GM15510 (cell line): Measurements from ENCODE around the gene DDX31.
A peak's percentile ranks its signal among the peaks of the same experiment; 100 is the strongest.

Experiments
- POLR2A ChIP-seq: IDR thresholded peaks from 3 replicates; pipeline ENCODE4 v1.6.1; 2011; ENCODE audit warnings: borderline replicate concordance; ENCODE audit not compliant: insufficient read length; ENCODE audit errors: extremely low read depth

Gene DDX31

DNA sequence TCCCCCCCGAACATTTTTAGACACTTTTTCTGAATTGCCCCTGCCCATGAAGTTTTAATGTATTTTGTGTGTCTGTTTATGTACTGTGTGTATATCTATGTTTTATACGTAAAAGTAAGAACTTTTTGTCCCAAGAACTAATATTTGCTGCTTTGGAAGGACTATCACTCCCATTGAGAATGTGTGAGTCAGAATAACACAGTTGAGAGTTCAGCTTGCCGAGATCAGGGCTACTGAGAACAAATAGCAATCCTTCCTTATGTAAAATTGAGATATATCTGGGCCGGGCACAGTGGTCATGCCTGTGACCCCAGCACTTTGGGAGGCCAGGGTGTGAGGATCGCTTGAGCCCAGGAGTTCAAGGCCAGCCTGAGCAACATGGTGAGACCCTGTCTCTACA lies 11.8 kb upstream of the DDX31 start:
- no peak for TF ChIP-seq POLR2A

DNA sequence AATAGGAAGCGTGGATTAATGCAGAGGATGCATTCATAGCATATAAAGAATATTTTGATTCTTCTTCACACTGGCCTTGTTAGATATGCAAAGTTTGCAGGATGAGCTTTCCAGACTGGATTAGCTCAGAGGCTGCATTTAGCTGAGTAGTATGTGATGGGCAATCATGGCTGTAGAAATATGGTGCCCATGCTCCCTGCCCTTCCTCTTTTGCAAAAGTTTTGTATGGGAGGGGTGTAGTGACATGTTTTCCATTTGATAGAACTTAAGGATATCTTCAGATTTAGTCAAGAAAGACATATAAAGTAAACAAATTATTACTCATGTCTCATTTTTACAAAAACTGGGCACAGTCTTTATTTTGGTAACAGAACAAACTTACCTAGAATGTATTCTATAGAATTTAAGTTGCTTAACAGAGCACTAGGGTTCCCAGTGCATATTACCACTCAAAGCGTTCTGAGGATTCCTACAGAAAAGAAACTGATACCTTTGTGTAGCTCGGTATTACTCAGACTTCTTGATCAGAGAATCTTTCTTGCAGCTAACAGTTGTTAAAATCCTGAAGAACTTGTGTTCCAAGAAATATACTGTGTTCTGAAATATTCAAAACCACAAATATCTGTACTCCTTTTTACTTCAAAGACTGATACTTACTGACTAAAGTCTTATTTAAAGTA lies 10.3 kb upstream of the DDX31 start:
- no peak for TF ChIP-seq POLR2A

DNA sequence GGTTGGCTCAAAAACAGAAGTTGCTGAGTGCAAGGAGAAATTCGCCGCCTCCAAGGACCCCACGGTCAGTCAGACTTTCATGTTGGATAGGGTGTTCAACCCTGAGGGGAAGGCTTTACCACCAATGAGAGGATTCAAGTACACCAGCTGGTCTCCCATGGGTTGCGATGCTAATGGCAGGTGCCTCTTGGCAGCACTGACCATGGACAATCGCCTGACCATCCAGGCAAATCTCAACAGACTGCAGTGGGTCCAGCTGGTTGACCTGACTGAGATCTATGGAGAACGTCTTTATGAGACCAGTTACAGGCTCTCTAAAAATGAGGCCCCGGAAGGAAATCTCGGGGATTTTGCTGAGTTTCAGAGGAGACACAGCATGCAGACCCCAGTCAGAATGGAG lies 8.2 kb upstream of the DDX31 start:
- TF ChIP-seq POLR2A = no peak

DNA sequence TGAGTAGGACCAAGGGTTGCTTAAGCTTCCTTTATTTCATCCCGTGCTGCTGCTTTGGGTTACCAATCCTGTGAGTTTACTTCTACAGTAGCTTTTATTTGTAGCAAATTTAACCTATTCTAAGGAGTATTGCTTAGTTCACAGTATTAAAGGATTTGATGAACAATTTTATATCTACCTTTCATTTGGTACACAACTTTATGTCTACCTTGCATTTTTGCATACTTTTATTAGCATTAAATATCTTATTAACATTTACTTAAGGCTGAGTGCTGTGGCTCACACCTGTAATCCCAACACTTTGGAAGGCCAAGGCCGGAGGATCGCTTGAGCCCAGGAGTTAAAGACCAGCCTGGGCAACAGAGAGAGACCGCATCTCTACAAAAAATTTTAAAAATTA lies 4.7 kb upstream of the DDX31 start:
- no peak for TF ChIP-seq POLR2A

DNA sequence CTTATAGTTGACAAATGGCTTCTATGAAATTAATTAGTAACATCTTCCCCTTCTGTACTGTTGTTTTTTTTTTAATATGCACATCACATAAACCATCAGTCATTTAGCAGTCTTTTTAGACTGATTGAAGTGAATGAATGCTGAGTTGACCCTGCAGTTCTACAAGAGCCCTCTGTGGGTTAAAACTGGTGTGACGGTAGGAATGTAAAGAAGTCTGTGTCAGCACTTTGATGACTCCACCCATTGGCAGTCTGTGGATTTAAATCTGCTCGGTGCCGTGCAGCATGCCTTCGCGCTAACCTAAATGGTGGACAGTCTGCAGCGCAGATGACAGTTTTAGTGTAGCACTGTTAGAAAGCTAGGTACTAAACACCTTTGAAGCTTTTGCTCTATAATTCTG lies 3.6 kb upstream of the DDX31 start:
- no peak for TF ChIP-seq POLR2A

DNA sequence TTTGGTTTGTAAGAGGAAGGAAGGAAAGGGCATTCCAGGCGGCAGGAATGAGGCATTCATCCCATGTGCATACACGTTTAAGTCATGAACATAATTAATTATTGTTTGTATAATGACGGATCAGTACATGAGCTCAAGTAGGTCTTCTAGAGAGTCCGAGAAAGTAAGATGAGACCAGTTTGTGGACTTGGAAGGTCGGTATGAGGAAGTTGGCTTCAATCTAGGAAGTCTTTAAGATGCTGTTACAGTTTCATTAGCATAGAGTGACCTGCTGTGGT lies 2.6 kb upstream of the DDX31 start:
- no peak for TF ChIP-seq POLR2A

DNA sequence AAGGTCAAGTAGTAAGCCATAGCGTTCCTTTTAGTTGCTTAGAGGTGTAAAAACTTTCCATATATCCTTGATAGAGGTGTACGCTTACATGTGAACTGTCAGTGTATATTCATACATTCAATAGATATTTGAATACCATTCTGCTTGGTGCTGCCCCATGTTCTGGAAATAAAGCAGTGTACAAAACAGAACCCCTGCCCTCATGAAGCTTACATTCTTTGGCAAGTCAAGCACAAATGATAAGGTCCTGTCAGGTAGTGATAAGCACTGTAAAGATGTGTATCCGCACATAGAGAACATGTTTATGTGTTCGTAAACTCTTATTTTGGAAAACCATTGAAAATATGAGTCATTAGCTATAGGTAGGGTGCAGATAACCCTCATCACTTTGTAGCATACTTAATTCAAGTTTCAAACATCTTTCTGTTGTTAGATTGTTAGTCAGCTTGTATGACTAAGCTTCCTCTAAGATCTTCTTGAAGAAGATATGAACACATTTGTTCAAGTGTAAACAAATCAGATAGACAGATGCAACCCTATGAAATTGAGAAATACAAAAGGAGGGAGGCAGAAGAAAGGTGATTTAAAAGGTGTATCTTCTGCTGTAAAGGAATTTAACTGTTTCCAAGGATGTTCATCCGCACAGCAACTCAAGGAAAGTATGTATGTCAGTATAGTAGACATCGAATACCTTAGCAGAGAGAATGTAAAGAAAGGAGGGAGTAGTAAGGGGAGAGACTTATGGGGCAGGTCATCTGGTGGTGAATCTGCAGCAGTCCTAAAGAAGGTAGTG lies 2.0 kb upstream of the DDX31 start:
- TF ChIP-seq POLR2A = no peak

DNA sequence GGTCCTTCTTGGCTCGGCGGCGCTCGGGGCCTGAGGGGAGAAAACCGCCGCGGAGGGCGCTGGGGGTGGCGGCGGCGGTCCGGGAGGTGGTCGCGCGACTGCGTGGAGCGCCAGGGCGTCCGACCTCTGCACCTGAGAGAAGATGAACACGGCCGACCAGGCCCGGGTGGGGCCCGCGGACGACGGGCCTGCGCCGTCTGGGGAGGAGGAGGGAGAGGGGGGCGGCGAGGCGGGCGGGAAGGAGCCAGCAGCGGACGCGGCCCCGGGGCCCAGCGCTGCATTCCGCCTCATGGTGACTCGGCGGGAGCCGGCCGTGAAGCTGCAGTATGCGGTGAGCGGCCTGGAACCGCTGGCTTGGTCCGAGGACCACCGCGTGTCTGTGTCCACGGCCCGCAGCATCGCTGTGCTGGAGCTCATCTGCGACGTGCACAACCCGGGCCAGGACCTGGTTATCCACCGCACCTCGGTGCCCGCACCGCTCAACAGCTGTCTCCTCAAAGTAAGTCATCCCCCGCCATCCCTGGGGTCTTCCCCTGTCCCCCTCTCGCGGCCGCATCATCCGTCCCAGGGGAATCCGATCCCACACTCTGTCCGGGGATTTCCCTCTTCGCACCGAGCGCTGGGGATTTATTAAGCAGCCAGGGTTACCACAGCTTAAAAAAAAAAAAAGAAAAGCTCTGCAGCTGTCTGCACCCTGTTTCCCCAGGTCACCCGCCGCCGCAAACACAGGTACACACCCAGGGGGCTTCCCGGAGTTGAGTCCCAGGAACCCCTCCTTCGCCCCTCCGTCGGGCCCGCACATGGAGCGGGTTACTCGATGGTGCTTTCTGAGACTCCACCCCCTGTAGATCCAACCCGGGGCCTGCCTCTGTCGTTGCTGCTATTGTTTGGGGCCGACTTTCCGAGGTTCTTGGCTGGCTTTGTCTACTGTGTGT lies 941 bp upstream of the DDX31 start, which contains the start of gene GTF3C4:
Gene GTF3C4 (plus strand): TSS at position 8 of the 935 bp plus-strand sequence. CDS start 135 bp downstream, at position 143.
- peak; percentile 31 for TF ChIP-seq POLR2A

DNA sequence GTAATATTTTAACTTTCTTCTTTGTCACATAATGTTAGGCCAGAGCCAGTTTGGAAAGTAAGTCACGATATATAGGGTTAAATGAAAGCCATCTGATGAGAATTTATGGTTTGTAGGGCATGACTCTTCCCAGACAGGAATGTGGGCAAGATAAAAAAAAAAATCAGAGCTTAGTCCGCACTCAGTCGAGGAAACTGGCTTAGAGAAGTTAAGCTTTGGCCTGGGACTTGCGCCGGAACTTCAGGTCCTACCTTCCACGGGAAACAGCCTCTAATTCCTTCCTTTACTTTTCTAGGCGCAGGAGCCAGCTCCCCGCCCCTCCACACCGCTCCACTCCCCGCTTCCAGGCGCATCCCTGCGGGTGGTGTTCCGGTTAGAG lies 475 bp downstream of the DDX31 start:
- no peak for TF ChIP-seq POLR2A

DNA sequence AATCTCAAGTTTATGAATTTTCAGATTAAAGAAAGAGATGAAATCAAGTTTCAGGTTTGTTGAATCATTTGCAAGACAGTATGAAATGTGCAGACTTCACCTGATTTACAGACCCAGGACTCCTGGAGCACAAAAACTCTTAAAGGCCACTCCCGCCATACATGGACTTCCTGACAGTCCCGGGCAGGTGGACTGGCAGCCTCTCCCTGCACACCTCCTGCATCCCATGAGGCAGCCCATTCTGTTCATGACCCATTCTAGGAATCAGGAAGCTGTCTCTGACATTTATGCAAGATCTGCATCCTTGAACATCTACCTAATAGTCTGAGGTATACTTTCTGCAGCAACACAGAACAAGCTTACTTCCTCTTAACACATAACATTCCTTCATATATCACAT lies 5.9 kb downstream of the DDX31 start:
- no peak for TF ChIP-seq POLR2A

DNA sequence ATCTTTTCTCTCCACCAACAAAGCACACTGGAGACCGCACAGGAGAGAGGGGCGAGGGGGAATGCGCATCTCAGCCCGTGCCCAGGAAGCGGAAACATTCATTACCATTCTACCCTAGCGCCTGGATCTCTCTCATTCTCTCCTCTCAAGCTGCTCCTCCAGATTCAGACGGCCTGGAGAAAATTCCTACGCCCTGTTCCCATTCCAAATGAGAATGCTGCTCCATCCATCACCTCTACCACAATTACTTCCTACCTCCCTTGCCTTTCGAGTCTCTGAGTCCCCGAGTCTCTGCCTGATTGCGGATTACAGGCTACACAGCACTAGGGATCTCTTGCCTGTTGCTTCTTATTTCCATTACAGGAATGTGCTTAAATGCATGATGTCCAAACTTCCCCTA lies 6.7 kb downstream of the DDX31 start:
- TF ChIP-seq POLR2A = no peak

DNA sequence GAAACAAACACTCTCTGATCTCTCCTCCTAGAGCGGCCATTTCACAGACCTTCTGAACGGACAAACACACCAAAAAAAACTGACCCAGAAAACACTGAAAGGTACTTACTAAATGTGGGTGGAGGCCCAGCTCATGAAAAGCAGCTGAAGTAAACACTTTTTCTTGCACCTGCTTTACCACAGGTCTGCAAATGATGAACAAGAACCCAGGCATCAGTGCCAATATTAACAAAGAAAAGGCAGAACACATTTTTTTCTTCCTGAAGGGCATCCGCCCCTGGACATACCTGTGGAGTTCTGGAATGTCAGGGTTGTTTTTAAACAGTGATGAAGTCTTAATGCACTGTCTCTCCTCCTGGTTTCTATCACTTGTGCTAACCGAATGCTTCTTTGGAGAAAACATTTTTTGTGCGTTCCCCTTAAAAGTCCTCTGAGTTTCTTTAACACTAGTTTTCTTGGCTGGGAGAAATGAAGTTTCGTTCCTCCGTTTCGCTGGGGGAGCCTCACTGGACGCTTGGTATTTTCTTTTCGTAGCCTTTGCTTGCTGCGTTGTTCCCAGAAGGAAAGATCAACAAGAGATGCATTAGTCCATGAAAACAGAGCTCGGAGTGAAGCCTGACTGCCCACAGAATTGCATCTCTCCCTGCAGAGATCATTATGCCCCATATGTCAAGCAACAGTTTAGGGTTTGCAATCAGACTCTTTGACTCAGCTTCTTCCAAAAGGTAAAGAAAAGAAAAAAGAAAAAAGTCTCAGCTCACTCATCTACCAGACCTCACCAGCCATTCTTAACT lies 7.4 kb downstream of the DDX31 start:
- TF ChIP-seq POLR2A = no peak

DNA sequence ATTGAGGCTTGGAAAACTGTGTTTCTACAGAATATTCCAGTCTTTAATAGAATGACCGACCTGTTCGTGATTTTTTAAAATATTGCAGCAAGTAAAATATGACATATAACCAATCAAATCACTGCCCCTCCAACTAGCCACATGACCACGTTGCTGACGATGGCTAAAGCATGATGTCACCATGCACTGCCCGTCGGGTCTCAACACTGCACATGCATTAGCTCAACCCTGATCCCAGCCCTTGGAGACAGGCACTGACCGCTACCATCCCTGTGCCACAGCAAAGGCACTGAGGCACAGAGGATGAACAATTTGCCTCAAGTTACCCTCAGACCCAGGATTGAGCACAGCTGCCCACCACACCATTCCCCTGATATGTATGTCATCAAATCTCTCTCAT lies 13.5 kb downstream of the DDX31 start:
- no peak for TF ChIP-seq POLR2A

DNA sequence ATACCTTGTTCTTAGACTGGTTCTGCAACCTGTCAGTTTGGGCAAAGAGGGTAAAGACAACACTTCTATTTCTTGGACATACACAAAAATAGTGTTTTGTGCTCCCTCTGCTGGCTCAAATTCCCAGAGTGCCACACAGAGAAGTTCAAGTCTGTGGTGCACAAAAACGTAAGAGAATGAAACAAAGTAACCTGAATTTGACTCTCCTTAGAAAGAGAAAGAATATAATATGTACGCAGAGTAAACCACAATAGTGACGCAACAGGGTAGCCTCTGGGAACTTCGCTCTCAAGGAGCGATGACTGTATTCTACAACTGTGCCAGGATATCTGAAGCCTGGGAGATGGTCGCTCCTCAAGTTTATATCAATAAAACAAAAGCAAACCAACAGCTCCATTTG lies 18.5 kb downstream of the DDX31 start:
- TF ChIP-seq POLR2A = no peak

DNA sequence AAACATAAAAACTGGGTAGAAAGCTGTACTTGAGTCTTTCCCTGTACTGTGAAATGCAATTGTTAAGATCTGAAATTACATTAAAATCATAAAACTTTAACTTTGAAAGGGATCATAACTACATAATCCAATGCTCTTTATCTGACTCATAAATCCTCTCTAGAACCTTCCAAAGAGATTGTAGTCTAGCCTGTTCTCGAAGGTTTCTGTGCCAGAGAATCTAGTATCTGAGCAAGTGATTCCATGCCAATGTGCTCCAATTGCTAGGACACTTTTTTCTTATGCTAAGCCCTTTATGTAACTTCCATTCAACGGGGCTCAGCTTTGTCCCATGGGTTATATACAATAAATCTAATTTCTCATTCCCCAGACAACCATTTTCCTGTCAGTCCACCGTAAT lies 21.1 kb downstream of the DDX31 start:
- TF ChIP-seq POLR2A = no peak

DNA sequence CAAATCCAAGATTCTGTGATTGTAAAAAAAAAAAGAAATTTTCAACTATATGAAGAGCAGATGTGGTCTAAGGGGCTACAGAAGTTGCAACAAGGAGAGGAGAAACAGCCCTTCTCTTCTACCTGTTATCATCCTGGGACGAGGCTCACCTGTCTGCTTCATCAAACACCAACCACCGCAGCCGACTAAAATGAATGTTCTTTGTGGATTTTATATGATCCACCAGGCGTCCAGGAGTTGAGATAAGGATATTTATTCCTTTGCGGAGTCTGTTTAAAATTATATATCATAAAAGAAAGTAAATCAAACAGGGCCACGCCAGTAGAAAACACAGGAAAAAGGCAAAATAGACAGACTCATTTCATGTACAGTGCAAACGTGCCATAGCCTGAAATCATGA lies 21.5 kb downstream of the DDX31 start:
- no peak for TF ChIP-seq POLR2A

DNA sequence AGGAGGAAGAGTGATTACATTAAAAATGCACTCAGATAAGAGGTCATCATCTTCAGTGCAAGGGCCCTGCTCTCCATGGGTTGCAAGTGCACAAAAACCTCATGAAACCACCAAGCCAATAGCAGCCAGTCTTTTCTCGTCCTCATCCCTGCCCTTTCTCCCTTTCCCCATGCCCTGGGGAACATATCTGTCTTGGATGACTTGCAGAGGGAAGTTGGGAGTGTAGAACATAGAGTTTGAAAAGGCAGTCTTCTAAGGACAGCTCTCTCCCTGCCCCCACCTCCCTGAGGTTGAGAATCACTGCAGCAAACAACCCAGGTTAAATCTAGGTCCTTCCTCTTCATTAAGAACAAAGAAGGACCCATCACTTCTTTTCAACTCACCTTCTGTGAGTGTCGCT lies 22.0 kb downstream of the DDX31 start:
- no peak for TF ChIP-seq POLR2A
